GM12878 (cell line): Measurements from ENCODE around the gene CDH4. TPM values are rescaled to one million over a fixed set of nuclear protein-coding genes. Genes with fewer than 3 reads are reported as not detected.

ENCODE experiments used
- ATAC-seq: fragments of 200-7000 bp; cut with Tn5 transposase; 3 replicates; pipeline ENCODE4 v1.9.1; 2020; ENCODE audit warnings: mild to moderate bottlenecking, moderate library complexity
- BruUV-seq: library from RNA; stranded (reverse); fragments of 400-500 nt; replicated peaks from 2 replicates; lab custom pipeline; 2021; lab: Mats Ljungman, UMichigan
- CTCF ChIA-PET: fragments of 300-600 bp; sonication (Branson Sonifier 250); formaldehyde crosslinking; extraction: SDS; loops from one replicate; lab custom pipeline; 2021; ENCODE audit warnings: inconsistent platforms; lab: Yijun Ruan, JAX
- POLR2A ChIA-PET: fragments of 350-600 bp; formaldehyde crosslinking; extraction: SDS; loops from one replicate; lab custom pipeline; 2021; ENCODE audit warnings: inconsistent platforms; lab: Charles Lee
- RAD21 ChIA-PET: fragments of 300-600 bp; sonication (Branson Sonifier 250); formaldehyde crosslinking; loops from one replicate; lab custom pipeline; 2023; ENCODE audit warnings: antibody characterized with exemption; ENCODE audit not compliant: unreplicated experiment; lab: Charles Lee
- SMC1A ChIA-PET: fragments of 300-600 bp; sonication (Branson Sonifier 250); formaldehyde crosslinking; loops from one replicate; lab custom pipeline; 2023; ENCODE audit not compliant: unreplicated experiment, uncharacterized antibody; lab: Charles Lee
- DNase-seq: peaks from one replicate; pipeline ENCODE4 v3.0.0-alpha.2; 2011; ENCODE audit warnings: low read depth, low spot score
- FAIRE-seq: peaks from 3 replicates; lab custom pipeline; 2011; peaks lifted over from hg19 to GRCh38; lab: Jason Lieb, UNC
- H2AFZ ChIP-seq: 2 replicates; pipeline ENCODE4 v1.6.0; 2011; ENCODE audit warnings: low read depth, low read length, control low read depth; ENCODE audit not compliant: control insufficient read depth
- H3K27ac ChIP-seq: 2 replicates; pipeline ENCODE4 v1.5.1; 2011; ENCODE audit warnings: control low read depth; ENCODE audit not compliant: control insufficient read depth, insufficient read depth
- H3K27me3 ChIP-seq, 2 experiments: replicated peaks in 1 of 2; 2 replicates each; pipeline versions ENCODE4 v1.6.0 to v1.6.1; 2011; ENCODE audit warnings: low read length in 1 of 2; ENCODE audit not compliant: control insufficient read depth in 2 of 2, insufficient read depth in 2 of 2
- H3K36me3 ChIP-seq, 2 experiments: 2 replicates each; pipeline ENCODE4 v1.5.1; 2011; ENCODE audit warnings: low read length in 1 of 2; ENCODE audit not compliant: control insufficient read depth in 2 of 2, insufficient read depth in 2 of 2
- H3K4me1 ChIP-seq: 2 replicates; pipeline ENCODE4 v1.6.1; 2011; ENCODE audit warnings: mild to moderate bottlenecking, low read length, moderate library complexity, mixed read lengths; ENCODE audit not compliant: control insufficient read depth, insufficient read depth
- H3K4me2 ChIP-seq: 2 replicates; pipeline ENCODE4 v1.6.0; 2011; ENCODE audit warnings: control low read depth; ENCODE audit not compliant: control insufficient read depth, insufficient read depth
- H3K4me3 ChIP-seq: fragments of 200-600 bp; sonication (generic); 2 replicates; pipeline ENCODE4 v1.5.1; 2016
- H3K79me2 ChIP-seq: 2 replicates; pipeline ENCODE4 v1.6.0; 2011; ENCODE audit warnings: low read length; ENCODE audit not compliant: control insufficient read depth, insufficient read depth
- H3K9ac ChIP-seq: 2 replicates; pipeline ENCODE4 v1.8.0; 2011; ENCODE audit warnings: low read length, control low read depth, mixed read lengths; ENCODE audit not compliant: control insufficient read depth, insufficient read depth
- H3K9me3 ChIP-seq: replicated peaks from 3 replicates; pipeline ENCODE4 v1.5.1; 2011; ENCODE audit warnings: mild to moderate bottlenecking, low read length; ENCODE audit not compliant: control insufficient read depth, insufficient read depth
- H4K20me1 ChIP-seq: 2 replicates; pipeline ENCODE4 v1.6.0; 2011; ENCODE audit not compliant: control insufficient read depth, insufficient read depth
- BCL3 ChIP-seq: IDR thresholded peaks from 2 replicates; pipeline ENCODE4 v1.6.1; 2011; ENCODE audit warnings: borderline replicate concordance, low read depth, mild to moderate bottlenecking, moderate library complexity, low read length; ENCODE audit not compliant: insufficient read depth, poor library complexity, severe bottlenecking
- DPF2 ChIP-seq: fragments of 450-650 bp; IDR thresholded peaks from 2 replicates; pipeline ENCODE4 v1.6.1; 2017; ENCODE audit warnings: mild to moderate bottlenecking
- ETV6 ChIP-seq, 2 experiments: fragments of 450-650 bp in 1 of 2; IDR thresholded peaks in 1 of 2; conservative IDR thresholded peaks in 1 of 2; 2 replicates each; pipeline ENCODE4 v1.6.1; 2014; ENCODE audit warnings: antibody characterized with exemption in 1 of 2, borderline replicate concordance in 1 of 2, low read depth in 1 of 2, mild to moderate bottlenecking in 1 of 2, moderate library complexity in 1 of 2
- HDGF ChIP-seq: fragments of 450-650 bp; IDR thresholded peaks from 2 replicates; pipeline ENCODE4 v1.6.1; 2016; ENCODE audit warnings: antibody characterized with exemption
- IKZF1 ChIP-seq: fragments of 450-650 bp; conservative IDR thresholded peaks from 2 replicates; pipeline ENCODE4 v1.6.1; 2017; ENCODE audit warnings: antibody characterized with exemption, mild to moderate bottlenecking
- KAT2A ChIP-seq: conservative IDR thresholded peaks from 2 replicates; pipeline ENCODE4 v1.6.1; 2011; ENCODE audit warnings: low read depth, low read length; ENCODE audit not compliant: control insufficient read depth
- MTA3 ChIP-seq: IDR thresholded peaks from 2 replicates; pipeline ENCODE4 v1.6.1; 2012; ENCODE audit warnings: low read length, inconsistent platforms, borderline replicate concordance
- NFIC ChIP-seq: IDR thresholded peaks from 2 replicates; pipeline ENCODE4 v1.6.1; 2012; ENCODE audit warnings: low read depth, mild to moderate bottlenecking, inconsistent platforms, low read length, moderate library complexity
- NFXL1 ChIP-seq: fragments of 450-650 bp; IDR thresholded peaks from 2 replicates; pipeline ENCODE4 v1.6.1; 2017; ENCODE audit warnings: antibody characterized with exemption, mild to moderate bottlenecking, borderline replicate concordance
- PBX3 ChIP-seq: IDR thresholded peaks from 2 replicates; pipeline ENCODE4 v1.6.1; 2011; ENCODE audit warnings: mild to moderate bottlenecking, low read depth, low read length, moderate library complexity; ENCODE audit not compliant: insufficient replicate concordance
- POLR2AphosphoS5 ChIP-seq: IDR thresholded peaks from 2 replicates; pipeline ENCODE4 v1.6.1; 2011; ENCODE audit warnings: mild to moderate bottlenecking, low read length, inconsistent platforms
- REST ChIP-seq: IDR thresholded peaks from 2 replicates; pipeline ENCODE4 v1.6.1; 2012; ENCODE audit warnings: mild to moderate bottlenecking, low read depth, low read length
- SIN3A ChIP-seq: IDR thresholded peaks from 2 replicates; pipeline ENCODE4 v1.6.1; 2012; ENCODE audit warnings: low read depth, low read length, improper control_type of control experiment
- WGBS: methylation state at CpG from one replicate; pipeline ENCODE4 v1.1.6; 2016; ENCODE audit warnings: low lambda C conversion rate; ENCODE audit not compliant: insufficient replicate concordance, insufficient coverage; ENCODE audit errors: missing lambda C conversion rate; 5-methylcytosine and 5-hydroxymethylcytosine counted together
- in situ Hi-C: fragments of 300-500 bp; cut with MboI; formaldehyde crosslinking; loops from 9 replicates; pipeline ENCODE4 v1.14.3; 2018; ENCODE audit warnings: mixed read lengths
- intact Hi-C: fragments of 100-400 bp; cut with micrococcal nuclease; formaldehyde crosslinking; loops from one replicate; pipeline ENCODE4 v1.14.2; 2022; ENCODE audit not compliant: unreplicated experiment
- polyA plus RNA-seq, 11 experiments: library from polyadenylated mRNA; depleted of rRNA in 4 of 11; unstranded in 6 of 11; stranded (reverse) in 5 of 11; fragments of >200 nt; fragmentation: Nextera tagmentation in 4 of 11; fragmentation: Illumina TruSeq in 1 of 11; extraction: Ambion mirVana in 4 of 11; extraction: Trizol in 1 of 11; gene quantifications; 1 replicate in 1 of 11; 2 replicates in 10 of 11; pipeline versions ENCODE4 v1.2.1 to v1.2.3, GENCODE V29; 2011 to 2016; ENCODE audit warnings: inconsistent platforms in 2 of 11, missing spikeins in 2 of 11, low read depth in 1 of 11
- total RNA-seq, 4 experiments: library from RNA; depleted of rRNA in 3 of 4; stranded (reverse); fragments of >200 nt in 3 of 4; fragmentation: Illumina TruSeq in 1 of 4; extraction: Trizol in 1 of 4; gene quantifications; 2 replicates each; pipeline versions ENCODE4 v1.2.1 to v1.2.3, GENCODE V29; 2013 to 2021

CDH4 gene
- total and polyA plus RNA-seq, 10 of the 15 experiments (the other 5 are each of a cell fraction or from before 2014, with no cell fraction given), result not detected

GRCh38 chr20:61631751-61632150 is 379.7 kb downstream of the CDH4 start:
- H2AFZ ChIP-seq, result no peak overlapping the region
- TF ChIP-seq HDGF (no peak), NFIC (no peak), KAT2A (no peak), REST (no peak), PBX3 (no peak), MTA3 (no peak), SIN3A (no peak), IKZF1 (no peak), DPF2 (no peak), POLR2AphosphoS5 (no peak), BCL3 (no peak), NFXL1 (no peak), ETV6 (conservative IDR thresholded peaks at IDR 0.05 in 1 of 2, IDR thresholded peaks at IDR 0.05 in 1 of 2; ENCODE audit: borderline replicate concordance in 1 of 2, low read depth in 1 of 2) (no peak)
- TF ChIP-seq, all 136 proteins: peak for 0
- Histone ChIP-seq H4K20me1 (no peaks in the 10 kb centered on the region), H3K36me3 (no peaks in the 10 kb centered on the region), H3K9ac (no peak overlapping the region), H3K79me2 (no peaks in the 10 kb centered on the region), H3K4me1 (no peaks in the 10 kb centered on the region), H3K27me3 (no peaks in the 10 kb centered on the region; a peak in 1 of 4 replicates), H3K4me3 (no peak overlapping the region), H3K9me3 (no peaks in the 10 kb centered on the region; the same call in 2 of the 3 replicates), H3K27ac (no peak overlapping the region), H3K4me2 (no peak overlapping the region)
- FAIRE-seq (no peak), ATAC-seq (no peak), DNase-seq (no peak)
- ChIA-PET SMC1A (no interaction called here), POLR2A (no interaction called here), CTCF (no interaction called here), RAD21 (no interaction called here)
- 57% methylated on average over 17 of the region's 17 CpGs for WGBS
- intact Hi-C loops (no loop called here), in situ Hi-C loops (no loop called here)
- no TSS peak for BruUV-seq
